Epidermal melanocyte (primary cell): ENCODE measurements around the gene POPDC3.
"Not testable (repeated sequence)": the region's sequence is repeated elsewhere in the genome, so short reads cannot be mapped to it uniquely, and the experiment has no call there.

Experiments used
- DNase-seq: peaks from one replicate; pipeline ENCODE4 v3.0.0; 2011; ENCODE audit warnings: low spot score; ENCODE audit not compliant: insufficient read length

The POPDC3 gene

DNA sequence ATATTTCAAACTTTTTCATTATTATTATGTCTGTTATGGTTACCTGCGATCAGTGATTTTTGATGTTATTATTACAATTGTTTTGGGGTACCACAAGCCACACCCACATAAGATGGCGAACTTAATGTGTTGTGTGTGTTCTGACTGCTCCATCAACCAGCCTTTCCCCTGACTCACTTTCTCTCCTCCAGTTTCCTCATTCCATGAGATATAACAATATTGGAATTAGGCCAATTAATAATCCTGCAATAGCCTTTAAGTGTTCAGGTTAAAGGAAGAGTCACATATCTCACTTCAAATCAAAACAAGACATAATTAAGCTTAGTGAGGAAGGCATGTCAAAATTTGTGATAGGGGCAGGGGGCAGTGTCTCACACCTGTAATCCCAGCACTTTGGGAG lies 16.3 kb upstream of the POPDC3 start:
- no peak for DNase-seq

DNA sequence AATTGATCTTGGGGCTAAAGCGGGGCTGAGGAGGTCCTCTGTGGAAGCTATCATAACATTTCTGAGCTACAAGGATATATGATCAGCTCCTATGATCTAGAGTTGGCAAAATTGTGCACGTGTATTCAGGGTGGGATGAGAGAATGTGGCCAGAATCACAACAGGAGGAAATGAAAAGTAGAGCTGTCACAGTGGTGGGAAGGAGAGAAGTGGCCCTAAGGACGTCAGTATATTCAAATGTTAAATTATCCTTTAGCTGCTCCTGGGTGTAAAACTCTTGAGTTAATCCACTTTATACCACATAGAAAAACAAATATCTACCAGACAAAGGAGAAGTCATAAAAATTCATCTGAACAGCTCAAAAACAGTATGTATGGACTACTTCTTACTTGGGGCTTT lies 14.8 kb upstream of the POPDC3 start:
- DNase-seq: no peak

DNA sequence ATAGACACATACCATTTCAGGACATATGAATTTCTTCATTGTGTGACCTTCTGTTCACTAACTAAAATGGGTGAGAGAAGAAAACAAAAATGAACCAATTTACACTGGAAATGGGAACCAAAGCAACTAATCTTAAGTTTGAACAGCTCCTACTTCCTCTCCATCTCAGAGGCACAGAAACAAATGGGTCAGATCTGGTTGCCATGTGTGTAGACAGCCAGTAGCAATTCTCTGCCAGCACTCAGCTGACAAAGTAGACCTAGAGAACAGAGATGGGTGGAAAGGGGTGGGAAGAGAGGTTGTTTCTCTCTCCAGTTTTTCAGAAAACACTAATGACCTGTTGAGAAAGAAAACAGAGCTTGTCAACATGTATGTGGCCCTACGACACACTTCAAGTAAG lies 14.3 kb upstream of the POPDC3 start:
- DNase-seq: no peak

DNA sequence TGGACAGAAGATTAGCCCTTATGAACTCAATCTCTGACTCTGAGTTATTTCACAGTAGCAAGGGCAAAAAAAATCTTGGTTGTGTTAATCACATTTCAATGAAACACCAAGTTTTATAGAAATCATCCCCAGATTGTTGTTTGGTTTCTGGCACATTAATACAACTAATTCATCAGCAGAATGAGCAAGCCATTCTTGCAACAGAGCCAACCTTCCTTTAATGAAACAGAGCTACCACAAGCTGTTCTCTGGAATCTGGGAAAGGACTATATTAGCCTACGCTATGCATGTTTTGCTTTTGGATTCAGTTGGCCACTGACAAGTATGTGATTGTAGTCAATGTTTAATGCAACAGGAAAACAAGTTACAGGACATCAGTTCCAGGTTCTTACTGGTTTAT lies 13.8 kb upstream of the POPDC3 start:
- no peak for DNase-seq

DNA sequence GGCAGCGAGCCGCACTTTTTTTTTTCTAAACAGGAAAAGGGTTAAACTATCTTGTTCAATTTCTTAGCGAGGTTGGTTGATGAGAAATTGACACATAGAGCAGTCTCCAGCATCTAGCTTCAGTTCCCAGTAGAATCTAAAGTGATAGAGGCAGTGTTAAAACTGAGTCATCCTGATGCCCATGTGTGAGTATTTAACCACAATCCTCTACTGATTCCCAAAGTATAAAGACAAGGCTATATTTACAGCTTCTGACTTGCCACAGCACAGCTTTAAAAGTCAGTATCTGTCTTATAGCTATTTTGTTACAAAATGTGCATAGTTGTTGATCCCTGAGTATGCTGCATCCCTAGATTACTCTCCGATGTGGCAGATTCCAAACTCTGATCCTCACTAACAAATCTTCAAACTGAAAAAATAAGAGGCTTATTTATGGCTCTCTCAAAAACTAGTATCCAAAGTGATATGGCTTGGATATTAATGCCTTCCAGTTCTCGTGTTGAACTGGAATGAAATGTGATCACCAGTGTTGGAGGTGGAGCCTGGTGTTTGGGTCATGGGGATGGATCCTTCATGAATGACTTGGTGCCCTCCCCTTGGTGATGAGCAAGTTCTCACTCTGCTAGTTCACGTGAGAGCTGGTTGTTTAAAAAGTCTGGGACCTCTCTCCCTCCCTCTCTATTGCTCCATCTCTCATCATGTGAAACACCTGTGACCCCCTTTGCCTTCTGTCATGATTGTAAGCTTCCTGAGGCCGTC lies 13.1 kb upstream of the POPDC3 start:
- DNase-seq: no peak

DNA sequence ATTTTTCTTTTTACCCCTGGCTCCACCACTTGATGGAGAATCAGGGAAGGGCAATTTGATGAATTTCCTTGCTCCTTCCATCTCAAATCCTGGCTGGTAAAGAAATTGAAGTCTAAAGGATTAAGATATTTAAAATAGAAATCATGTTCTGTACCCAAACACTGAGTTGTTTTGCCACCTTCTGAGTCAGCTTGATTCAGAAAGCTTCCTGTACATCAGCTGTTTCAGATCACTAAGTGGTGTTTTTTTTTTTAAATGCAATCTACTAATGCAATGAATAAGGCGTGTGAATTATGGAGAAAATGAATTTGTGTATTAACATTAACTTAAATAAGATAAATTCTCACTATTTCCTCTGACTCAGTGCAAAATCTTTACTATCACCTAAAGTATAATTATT lies 11.5 kb upstream of the POPDC3 start:
- DNase-seq: no peak

DNA sequence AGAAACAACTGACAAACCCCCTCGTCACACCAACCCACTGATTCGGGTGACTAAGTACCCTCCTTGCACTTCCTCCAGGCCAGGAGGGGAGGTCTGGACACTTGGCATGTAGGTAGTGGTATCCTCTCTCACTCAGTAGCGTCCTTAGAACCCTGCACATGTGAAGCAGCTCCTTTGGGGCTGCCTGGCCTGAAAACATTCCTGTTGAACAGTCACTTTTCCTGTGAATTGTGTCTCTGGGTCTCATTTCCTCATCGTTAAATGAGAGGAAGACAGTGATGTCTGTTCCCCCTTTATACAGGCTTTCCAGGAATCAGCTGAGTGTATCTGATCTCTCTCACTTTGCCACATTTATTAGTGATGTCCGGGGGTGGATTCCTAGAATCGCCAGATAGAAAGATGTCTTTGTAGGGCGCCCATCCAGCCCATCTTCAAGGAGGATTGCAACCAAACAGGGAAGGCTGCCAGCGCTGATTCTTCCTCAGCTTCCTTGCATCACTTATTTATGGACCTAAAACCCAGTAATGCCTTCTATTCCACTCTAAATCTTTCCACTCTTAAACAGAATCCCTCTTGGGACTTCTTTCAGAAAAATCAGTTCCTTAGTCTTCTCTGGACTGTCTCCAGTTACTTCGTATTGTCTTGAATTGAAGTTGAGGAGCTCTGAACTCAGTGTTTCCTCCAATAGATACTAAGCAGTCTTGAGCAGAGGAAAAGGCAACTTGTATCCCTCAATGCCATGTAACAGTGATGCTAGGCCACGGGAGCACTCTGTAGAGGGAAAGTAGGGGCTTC lies 9.4 kb upstream of the POPDC3 start:
- DNase-seq: no peak

- DNase-seq: no peak
Observed at GRCh38 chr6:105188251-105188650, 8.4 kb upstream of the POPDC3 start.

- DNase-seq: no peak
Observed at GRCh38 chr6:105186576-105186975, 6.8 kb upstream of the POPDC3 start.

- DNase-seq: no peak
Observed at GRCh38 chr6:105184921-105185320, 5.1 kb upstream of the POPDC3 start.

GRCh38 chr6:105181981-105182515 lies 2.2 kb upstream of the POPDC3 start:
- no peak for DNase-seq

DNA sequence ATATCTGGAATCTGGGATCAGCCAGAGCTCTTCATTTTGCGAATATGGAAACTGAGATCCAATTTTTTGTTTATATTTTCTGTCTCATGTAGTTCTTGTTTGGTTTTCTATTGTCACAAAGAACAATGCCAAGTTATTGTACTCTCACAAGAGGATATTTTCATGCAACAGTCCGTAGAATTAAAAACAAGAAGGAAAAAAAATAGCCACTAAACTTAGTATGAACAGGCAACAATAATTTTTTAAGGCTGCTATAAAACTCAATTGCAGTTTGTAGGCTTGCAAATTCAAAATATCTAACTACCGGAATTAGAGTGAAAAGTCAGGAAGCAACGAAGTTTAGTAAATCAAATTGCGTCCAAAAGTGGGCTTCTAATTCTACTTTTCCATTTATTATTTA lies 1.2 kb downstream of the POPDC3 start:
- DNase-seq: no peak

DNA sequence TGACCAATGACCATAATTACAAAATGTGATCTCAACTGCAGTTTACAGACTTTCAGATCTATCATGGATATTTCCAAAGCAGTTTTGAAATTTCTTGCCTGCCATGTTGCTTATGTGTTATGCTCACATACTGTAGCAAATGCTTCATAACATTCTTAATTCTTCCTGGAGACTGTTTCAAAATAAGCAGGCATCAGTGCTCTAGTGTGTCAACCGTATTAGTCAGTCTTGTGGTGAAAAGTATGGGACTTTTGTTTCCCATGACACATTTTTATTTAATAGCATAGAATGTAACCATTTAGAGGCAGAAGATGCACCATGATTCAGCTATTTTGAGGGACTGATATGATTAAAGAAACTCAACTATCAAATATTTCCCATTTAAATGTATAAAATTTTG lies 1.7 kb downstream of the POPDC3 start:
- DNase-seq: peak; percentile 28

DNA sequence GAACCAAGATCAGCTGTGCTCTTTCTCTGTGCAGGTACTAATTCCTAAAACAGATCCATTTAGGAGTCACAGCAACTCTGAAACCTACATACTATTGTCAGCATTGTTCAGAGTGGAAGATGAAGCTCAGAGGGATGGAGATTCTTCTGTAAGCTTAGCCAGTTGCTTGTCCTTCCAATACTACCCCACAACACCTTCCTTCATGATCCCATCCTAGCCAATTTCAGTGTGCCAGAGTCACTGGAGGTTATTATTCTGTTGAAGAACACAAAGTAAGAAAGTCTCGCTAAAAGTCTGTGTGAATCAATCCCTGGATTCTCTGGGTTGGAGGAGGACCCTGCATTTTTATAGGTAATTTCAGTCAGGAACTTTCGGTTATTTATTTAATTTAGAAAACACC lies 2.3 kb downstream of the POPDC3 start:
- DNase-seq: no peak

GRCh38 chr6:105174512-105174911 lies 5.3 kb downstream of the POPDC3 start:
- no peak for DNase-seq

DNA sequence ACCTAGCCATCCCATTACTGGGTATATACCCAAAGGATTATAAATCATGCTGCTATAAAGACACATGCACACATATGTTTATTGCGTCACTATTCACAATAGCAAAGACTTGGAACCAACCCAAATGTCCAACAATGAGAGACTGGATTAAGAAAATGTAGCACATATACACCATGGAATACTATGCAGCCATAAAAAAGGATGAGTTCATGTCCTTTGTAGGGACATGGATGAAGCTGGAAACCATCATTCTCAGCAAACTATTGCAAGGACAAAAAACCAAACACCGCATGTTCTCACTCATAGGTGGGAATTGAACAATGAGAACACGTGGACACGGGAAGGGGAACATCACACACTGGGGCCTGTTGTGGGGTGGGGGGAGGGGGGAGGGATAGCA lies 7.3 kb downstream of the POPDC3 start:
- not testable (repeated sequence) for DNase-seq

DNA sequence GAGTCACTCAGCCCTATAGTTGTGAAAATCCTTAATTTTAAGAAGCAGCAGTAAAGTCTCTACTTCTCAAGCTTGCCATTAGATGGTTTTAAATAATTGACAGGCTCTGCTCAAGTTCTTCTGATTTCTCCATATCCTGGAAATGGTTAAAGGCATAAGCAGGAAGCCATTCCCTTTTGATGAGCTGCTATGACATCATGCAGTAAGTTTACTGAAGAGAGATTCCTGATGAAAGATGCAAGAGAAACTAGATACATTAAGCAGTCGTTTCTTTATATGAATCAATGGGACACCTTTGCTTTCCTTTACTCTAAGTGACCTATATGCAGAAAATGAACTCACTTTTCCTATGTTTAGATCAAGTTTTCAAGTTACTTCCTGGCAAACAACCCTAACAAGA lies 9.8 kb downstream of the POPDC3 start:
- DNase-seq: no peak

DNA sequence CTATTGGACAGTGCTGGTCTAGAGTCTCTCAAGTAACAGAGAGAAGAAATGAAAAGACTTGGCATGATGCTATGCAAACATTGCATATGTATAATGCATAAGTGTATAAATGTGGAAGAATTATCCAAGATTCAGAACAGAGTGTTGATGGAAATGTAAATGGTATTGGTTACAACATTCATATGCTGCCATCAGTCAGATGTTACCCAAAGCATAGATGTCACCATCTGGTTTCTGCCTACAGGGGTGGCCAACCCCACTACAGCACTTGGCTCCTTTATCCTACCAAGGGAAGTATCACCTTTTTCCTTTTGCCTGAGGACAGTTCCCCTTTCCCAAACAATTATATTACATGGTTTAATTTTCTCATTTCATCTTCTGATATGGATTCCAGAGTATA lies 11.9 kb downstream of the POPDC3 start:
- no peak for DNase-seq

- DNase-seq: no peak
Observed at GRCh38 chr6:105164418-105164817, 15.4 kb downstream of the POPDC3 start.

DNA sequence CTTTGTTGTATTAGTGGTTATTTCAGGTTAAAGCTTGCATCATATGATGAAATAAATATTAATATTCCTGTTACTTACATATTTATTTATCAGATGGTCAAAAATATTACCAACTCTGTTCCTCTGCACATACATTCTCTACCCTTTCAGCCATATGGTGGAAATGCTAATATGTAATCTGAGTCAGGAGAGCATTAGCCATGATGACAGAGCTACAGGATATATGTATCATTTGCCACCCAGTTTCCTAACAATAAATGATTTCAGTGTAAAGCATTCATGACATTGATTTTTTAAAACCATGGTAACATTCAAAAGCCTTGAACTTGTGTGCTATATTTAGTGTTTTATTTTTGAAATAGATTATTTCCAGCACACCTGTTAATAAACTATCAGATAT lies 16.6 kb downstream of the POPDC3 start:
- no peak for DNase-seq

GRCh38 chr6:105162377-105162776 lies 17.4 kb downstream of the POPDC3 start:
- no peak for DNase-seq

DNA sequence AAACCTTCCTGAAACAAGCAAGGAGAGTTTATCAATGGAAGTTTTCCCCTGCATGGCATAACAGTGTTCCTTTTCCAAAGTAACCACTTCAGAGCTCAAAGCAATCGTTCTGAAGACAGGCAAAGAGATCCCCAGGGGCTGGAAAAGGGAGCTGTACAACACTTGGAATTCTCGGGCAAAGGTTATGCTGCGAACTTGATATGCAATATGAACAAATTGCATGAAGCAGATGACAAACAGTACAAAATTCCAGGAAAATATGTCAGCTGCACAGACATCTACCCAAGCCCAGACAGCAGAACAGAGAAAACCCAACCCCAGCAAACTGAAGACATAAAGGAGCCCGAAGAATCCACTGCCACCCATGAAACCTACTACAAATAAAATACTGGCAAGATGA lies 18.4 kb downstream of the POPDC3 start:
- DNase-seq: no peak

DNA sequence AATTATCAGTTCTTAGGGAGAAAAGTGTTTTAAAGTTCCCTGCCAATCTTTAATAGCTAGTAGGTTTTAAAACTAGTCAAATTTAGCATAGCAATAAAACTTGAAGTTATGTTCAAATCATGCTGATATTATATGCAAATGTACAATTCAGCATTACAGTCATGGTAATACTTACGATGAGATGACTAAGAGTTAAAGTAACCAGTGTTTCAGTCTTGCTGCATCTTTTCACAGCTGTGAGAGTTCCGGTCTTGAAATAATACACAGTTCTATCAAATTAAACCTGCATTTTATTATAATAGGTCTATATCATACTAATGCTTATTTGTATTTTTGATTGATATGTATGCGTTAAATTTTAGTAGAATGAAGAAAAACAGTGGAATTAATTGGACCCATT lies 26.1 kb downstream of the POPDC3 start:
- DNase-seq: no peak
